SK-N-SH treated with all-trans-retinoic acid at 6 μM for 48 hours (cell line): ENCODE results near the gene DENND5A.

Experiments
- ARNTL ChIP-seq: fragments of 450-650 bp; formaldehyde crosslinking; IDR thresholded peaks from 2 replicates; pipeline ENCODE4 v1.5.0; 2020; ENCODE audit warnings: low read depth, mild to moderate bottlenecking, moderate library complexity, borderline replicate concordance
- ESRRG ChIP-seq: fragments of 250-450 bp; sonication (Bioruptor Pico); IDR thresholded peaks from 2 replicates; pipeline ENCODE4 v1.6.1; 2021; ENCODE audit warnings: mild to moderate bottlenecking
- SNAI2 ChIP-seq: fragments of 250-450 bp; sonication (Bioruptor Pico); IDR thresholded peaks from 2 replicates; pipeline ENCODE4 v1.5.0; 2020; ENCODE audit warnings: mild to moderate bottlenecking, moderate library complexity
- TCF4 ChIP-seq: fragments of 250-450 bp; sonication (Bioruptor Pico); IDR thresholded peaks from 2 replicates; pipeline ENCODE4 v1.8.0; 2021; ENCODE audit warnings: mild to moderate bottlenecking, moderate library complexity, borderline replicate concordance
- TSHZ2 ChIP-seq: fragments of 250-450 bp; sonication (Bioruptor Pico); IDR thresholded peaks from 2 replicates; pipeline ENCODE4 v1.5.0; 2020; ENCODE audit warnings: mild to moderate bottlenecking, moderate library complexity
- ZC3H10 ChIP-seq: fragments of 250-450 bp; sonication (Bioruptor Pico); IDR thresholded peaks from 2 replicates; pipeline ENCODE4 v1.5.1; 2021; ENCODE audit warnings: mild to moderate bottlenecking, moderate library complexity
- ZFP30 ChIP-seq: fragments of 450-650 bp; formaldehyde crosslinking; IDR thresholded peaks from 2 replicates; pipeline ENCODE4 v1.5.0; 2022; ENCODE audit warnings: mild to moderate bottlenecking, moderate library complexity
- TF ChIP-seq, protein P1 (sequence below): fragments of 250-450 bp; sonication (Bioruptor Pico); IDR thresholded peaks from 2 replicates; pipeline ENCODE4 v1.5.1; 2020; ENCODE audit warnings: low read depth, mild to moderate bottlenecking, moderate library complexity

- TF ChIP-seq ESRRG (CRISPR knock-in tag) (no peak), TCF4 (CRISPR knock-in tag) (no peak), SNAI2 (no peak), TSHZ2 (no peak), ARNTL (CRISPR knock-in tag) (no peak), ZC3H10 (CRISPR knock-in tag) (no peak), ZFP30 (CRISPR knock-in tag) (no peak)
- TF ChIP-seq, protein P1, sequence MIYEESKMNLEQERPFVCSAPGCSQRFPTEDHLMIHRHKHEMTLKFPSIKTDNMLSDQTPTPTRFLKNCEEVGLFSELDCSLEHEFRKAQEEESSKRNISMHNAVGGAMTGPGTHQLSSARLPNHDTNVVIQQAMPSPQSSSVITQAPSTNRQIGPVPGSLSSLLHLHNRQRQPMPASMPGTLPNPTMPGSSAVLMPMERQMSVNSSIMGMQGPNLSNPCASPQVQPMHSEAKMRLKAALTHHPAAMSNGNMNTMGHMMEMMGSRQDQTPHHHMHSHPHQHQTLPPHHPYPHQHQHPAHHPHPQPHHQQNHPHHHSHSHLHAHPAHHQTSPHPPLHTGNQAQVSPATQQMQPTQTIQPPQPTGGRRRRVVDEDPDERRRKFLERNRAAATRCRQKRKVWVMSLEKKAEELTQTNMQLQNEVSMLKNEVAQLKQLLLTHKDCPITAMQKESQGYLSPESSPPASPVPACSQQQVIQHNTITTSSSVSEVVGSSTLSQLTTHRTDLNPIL (CRISPR knock-in tag), result no peak
Measured at GRCh38 chr11:9160166-9160565, 105.0 kb downstream of the DENND5A start.
